IPS-20b (cell line): Measurements from ENCODE around the gene PAK4.

Source experiments
- H3K27ac ChIP-seq: one replicate; pipeline ENCODE4 v1.5.1; 2013; ENCODE audit warnings: low read length
- H3K27me3 ChIP-seq: 2 replicates; pipeline ENCODE4 v1.6.1; 2013; ENCODE audit warnings: mild to moderate bottlenecking, low read length, inconsistent platforms; ENCODE audit not compliant: insufficient read depth
- H3K36me3 ChIP-seq: 2 replicates; pipeline ENCODE4 v1.6.1; 2013; ENCODE audit warnings: low read depth, mild to moderate bottlenecking, inconsistent platforms, low read length, moderate library complexity; ENCODE audit not compliant: insufficient read depth
- H3K4me1 ChIP-seq: 2 replicates; pipeline ENCODE4 v1.6.1; 2013; ENCODE audit warnings: mild to moderate bottlenecking, control low read depth, inconsistent platforms, low read length, moderate library complexity; ENCODE audit not compliant: insufficient read depth
- H3K4me3 ChIP-seq: 2 replicates; pipeline ENCODE4 v1.5.1; 2013; ENCODE audit warnings: mild to moderate bottlenecking, low read length, inconsistent platforms
- H3K9ac ChIP-seq: 2 replicates; pipeline ENCODE4 v1.6.1; 2013; ENCODE audit warnings: low read depth, mild to moderate bottlenecking, inconsistent platforms, low read length, moderate library complexity
- H3K9me3 ChIP-seq: 2 replicates; pipeline ENCODE4 v1.6.1; 2013; ENCODE audit warnings: mild to moderate bottlenecking, low read depth, low read length, inconsistent platforms; ENCODE audit not compliant: insufficient read depth

PAK4 gene

DNA sequence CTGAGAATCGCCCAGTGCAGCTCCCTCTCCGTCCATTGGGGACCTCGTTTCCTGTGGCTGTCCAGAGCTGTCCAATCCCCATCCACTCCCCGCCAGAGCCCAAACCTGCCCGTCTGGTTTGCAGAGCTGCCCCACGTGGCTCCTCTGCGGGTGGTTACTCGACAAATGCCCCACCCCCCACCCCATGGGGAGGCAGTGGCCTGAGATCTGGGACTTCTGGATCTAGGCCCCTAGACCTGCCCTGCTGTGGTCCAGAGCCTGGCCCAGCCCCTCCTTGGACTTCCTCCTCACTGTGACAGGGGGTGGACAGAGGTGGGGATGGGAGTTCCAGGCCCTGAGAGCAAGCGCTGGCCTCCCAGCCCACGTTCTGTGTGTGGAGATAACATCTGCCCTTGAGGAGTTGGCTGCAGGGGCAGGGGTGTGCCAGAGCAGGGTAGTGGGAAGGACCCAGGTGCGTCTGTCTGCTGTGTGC is 29.1 kb downstream of the PAK4 start:
- Histone ChIP-seq H3K27me3 (no peaks in the 10 kb centered on the region), H3K36me3 (no peaks in the 10 kb centered on the region), H3K4me3 (no peak overlapping the region), H3K9ac (no peak overlapping the region), H3K4me1 (peaks cover 8% of the 10 kb centered on the region), H3K9me3 (no peaks in the 10 kb centered on the region), H3K27ac (no peak overlapping the region)

DNA sequence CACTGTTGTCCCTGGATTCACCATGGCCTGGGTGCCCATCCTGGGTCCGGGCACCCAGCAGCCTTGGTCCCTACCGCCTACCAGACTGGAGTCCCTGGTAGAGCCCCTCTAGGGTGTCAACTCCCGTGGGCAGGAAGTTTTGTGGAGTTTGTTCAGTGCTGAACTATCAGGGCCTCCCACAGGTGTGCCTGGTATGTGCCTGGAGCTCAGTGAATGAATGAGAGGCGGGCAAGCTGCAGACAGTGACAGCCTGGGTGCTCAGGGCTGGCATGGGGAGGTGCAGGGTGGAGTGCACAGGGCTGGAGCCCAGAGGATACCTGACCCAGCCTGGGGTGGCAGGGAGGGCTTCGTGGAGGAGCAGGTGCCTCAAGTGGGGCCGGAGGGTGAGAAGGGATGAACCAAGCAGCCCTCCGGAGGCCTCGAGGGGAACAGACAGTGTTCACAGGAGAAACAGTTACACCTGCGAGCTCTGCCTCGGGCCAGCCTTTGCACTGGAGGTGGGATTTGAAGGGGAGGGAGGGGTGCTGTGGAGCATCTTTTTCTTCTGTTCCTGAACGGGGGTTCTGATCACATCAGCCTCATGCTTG is 29.6 kb downstream of the PAK4 start:
- H3K27ac ChIP-seq = no peak overlapping the region
- no peaks in the 10 kb centered on the region for H3K9me3 ChIP-seq
- H3K4me3 ChIP-seq = no peak overlapping the region
- peaks cover 8% of the 10 kb centered on the region for H3K4me1 ChIP-seq
- no peaks in the 10 kb centered on the region for H3K27me3 ChIP-seq
- no peak overlapping the region for H3K9ac ChIP-seq
- H3K36me3 ChIP-seq = no peaks in the 10 kb centered on the region

DNA sequence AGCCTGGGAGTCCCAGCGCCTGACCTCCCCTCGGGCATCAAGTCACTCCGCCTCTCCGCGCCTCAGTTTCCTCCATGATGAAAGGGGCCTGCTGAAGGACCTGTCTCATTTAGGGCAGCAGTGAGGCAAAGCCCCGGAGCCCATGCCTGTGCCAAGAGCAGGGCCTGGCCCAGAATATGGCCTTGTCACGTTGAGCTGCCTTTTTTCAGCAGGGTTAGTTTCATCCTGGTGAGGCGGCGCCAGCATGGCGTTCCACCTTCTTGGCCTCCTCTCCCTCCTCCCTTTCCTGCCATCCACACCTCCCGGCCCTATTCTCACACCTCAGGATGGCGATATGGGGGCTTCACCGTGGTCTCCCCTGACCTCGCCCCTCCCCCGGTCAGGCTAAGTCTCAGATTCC is 30.2 kb downstream of the PAK4 start:
- H3K27ac ChIP-seq = no peak overlapping the region
- no peaks in the 10 kb centered on the region for H3K27me3 ChIP-seq
- peaks cover 8% of the 10 kb centered on the region for H3K4me1 ChIP-seq
- no peaks in the 10 kb centered on the region for H3K36me3 ChIP-seq
- H3K9ac ChIP-seq = no peak overlapping the region
- H3K9me3 ChIP-seq = no peaks in the 10 kb centered on the region
- no peak overlapping the region for H3K4me3 ChIP-seq

DNA sequence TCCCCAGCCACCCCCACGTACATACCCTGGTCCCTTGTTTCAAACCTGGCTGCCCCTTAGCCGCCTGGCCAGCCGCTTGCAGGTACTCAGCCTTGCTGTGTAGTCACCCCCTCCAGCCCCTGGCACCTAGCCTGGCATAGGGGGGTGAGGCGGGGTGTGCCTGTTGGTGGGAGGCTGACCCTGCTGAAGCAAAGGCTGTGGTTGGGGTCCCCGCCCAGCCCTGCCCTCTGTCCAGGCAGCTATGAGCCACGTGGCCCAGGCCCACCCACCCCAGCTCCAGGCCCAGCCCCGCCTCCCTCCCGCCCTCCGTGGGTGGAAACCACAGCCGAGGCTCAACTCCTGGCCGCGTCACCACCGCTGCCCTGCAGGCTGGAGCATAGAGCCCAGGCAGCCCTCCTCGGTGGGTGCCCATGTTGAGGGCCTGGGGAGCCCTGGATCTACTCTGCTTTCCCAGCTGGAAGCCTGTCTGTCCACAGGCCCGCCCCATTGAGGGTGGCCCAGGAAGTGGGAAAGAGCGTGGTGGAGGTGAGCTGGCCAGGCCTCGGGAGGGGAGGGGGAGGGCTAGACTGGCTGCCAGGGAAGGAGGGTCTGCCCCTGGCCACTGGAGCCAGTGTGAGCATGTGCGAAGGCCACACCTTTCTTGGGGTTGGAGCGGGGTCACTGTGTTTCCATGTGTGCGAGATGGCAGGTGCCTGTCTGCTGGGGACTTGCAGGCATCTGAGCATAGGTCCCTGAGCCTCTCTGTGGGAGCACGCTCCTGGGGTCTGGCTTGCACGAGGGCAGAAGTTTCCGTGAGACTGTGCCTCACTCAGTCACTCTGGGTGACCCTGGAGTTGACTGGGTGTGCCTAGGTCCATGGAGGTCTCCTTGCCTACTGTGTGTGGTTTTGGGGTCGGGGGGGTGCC is 31.0 kb downstream of the PAK4 start:
- no peak overlapping the region for H3K27ac ChIP-seq
- H3K36me3 ChIP-seq = no peaks in the 10 kb centered on the region
- no peak overlapping the region for H3K9ac ChIP-seq
- no peaks in the 10 kb centered on the region for H3K9me3 ChIP-seq
- no peak overlapping the region for H3K4me3 ChIP-seq
- peaks cover 8% of the 10 kb centered on the region for H3K4me1 ChIP-seq
- H3K27me3 ChIP-seq = no peaks in the 10 kb centered on the region

- Histone ChIP-seq H3K4me1 (peaks cover 8% of the 10 kb centered on the region), H3K27me3 (no peaks in the 10 kb centered on the region), H3K4me3 (no peak overlapping the region), H3K9ac (no peak overlapping the region), H3K9me3 (no peaks in the 10 kb centered on the region), H3K36me3 (no peaks in the 10 kb centered on the region), H3K27ac (no peak overlapping the region)
Measured at GRCh38 chr19:39157275-39157996, 31.9 kb downstream of the PAK4 start.

- Histone ChIP-seq H3K36me3 (no peaks in the 10 kb centered on the region), H3K4me3 (no peak overlapping the region), H3K4me1 (peaks cover 8% of the 10 kb centered on the region), H3K27ac (no peak overlapping the region), H3K9ac (no peak overlapping the region), H3K27me3 (no peaks in the 10 kb centered on the region), H3K9me3 (no peaks in the 10 kb centered on the region)
Measured at GRCh38 chr19:39157997-39158389, 32.4 kb downstream of the PAK4 start.

- no peaks in the 10 kb centered on the region for H3K36me3 ChIP-seq
- no peaks in the 10 kb centered on the region for H3K27me3 ChIP-seq
- no peak overlapping the region for H3K27ac ChIP-seq
- H3K4me1 ChIP-seq = peaks cover 8% of the 10 kb centered on the region
- no peak overlapping the region for H3K9ac ChIP-seq
- H3K4me3 ChIP-seq = no peak overlapping the region
- H3K9me3 ChIP-seq = no peaks in the 10 kb centered on the region
Measured at GRCh38 chr19:39158646-39159260, 33.2 kb downstream of the PAK4 start.

DNA sequence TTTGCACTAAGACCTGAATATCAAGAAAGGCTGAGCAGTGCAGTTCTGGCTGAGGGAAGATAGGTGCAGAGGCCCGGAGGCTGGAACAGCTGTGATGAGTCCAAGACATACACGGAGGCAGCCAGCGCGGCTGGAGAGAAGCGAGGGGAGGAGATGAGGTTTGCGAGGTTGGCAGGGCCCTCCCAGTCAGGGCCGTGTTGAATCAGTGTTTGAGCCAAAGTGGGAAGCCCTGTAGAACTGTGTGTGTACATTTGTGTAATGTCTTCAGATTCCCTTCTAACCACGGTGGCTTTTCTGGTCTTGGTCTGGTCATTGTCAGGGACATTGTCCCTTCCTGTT is 34.9 kb downstream of the PAK4 start:
- Histone ChIP-seq H3K4me1 (no peaks in the 10 kb centered on the region; the same call in 1 of the 2 replicates), H3K36me3 (no peaks in the 10 kb centered on the region), H3K9ac (no peak overlapping the region), H3K27ac (no peak overlapping the region), H3K9me3 (no peaks in the 10 kb centered on the region), H3K27me3 (no peaks in the 10 kb centered on the region), H3K4me3 (no peak overlapping the region)

- H3K27me3 ChIP-seq = no peaks in the 10 kb centered on the region
- no peak overlapping the region for H3K4me3 ChIP-seq
- H3K9ac ChIP-seq = no peak overlapping the region
- no peaks in the 10 kb centered on the region for H3K36me3 ChIP-seq
- H3K27ac ChIP-seq = no peak overlapping the region
- no peaks in the 10 kb centered on the region for H3K9me3 ChIP-seq
- H3K4me1 ChIP-seq = no peaks in the 10 kb centered on the region; the same call in 1 of the 2 replicates
Measured at GRCh38 chr19:39160889-39161672, 35.5 kb downstream of the PAK4 start.

GRCh38 chr19:39162441-39163043 is 37.0 kb downstream of the PAK4 start:
- no peaks in the 10 kb centered on the region for H3K36me3 ChIP-seq
- no peak overlapping the region for H3K27ac ChIP-seq
- no peak overlapping the region for H3K4me3 ChIP-seq
- H3K9ac ChIP-seq = no peak overlapping the region
- H3K9me3 ChIP-seq = no peaks in the 10 kb centered on the region
- no peaks in the 10 kb centered on the region; the same call in none of the 2 replicates for H3K4me1 ChIP-seq
- no peaks in the 10 kb centered on the region for H3K27me3 ChIP-seq

- no peak overlapping the region for H3K4me3 ChIP-seq
- no peaks in the 10 kb centered on the region; the same call in 1 of the 2 replicates for H3K4me1 ChIP-seq
- no peaks in the 10 kb centered on the region for H3K36me3 ChIP-seq
- no peak overlapping the region for H3K27ac ChIP-seq
- H3K9me3 ChIP-seq = no peaks in the 10 kb centered on the region
- H3K9ac ChIP-seq = no peak overlapping the region
- no peaks in the 10 kb centered on the region for H3K27me3 ChIP-seq
Measured at GRCh38 chr19:39163621-39164020, 38.0 kb downstream of the PAK4 start.
